ENCODE results near the gene MPPED1.

Gene MPPED1

GRCh38 chr22:43529934-43530333 lies 118.1 kb downstream of the MPPED1 start:
- no peak for DNase-seq

GRCh38 chr22:43530349-43531201 lies 118.8 kb downstream of the MPPED1 start:
- DNase-seq = no peak

GRCh38 chr22:43531651-43532050 lies 119.8 kb downstream of the MPPED1 start:
- DNase-seq = no peak

GRCh38 chr22:43532301-43533155 lies 120.7 kb downstream of the MPPED1 start:
- no peak for DNase-seq

- DNase-seq = no peak
Measured at GRCh38 chr22:43533156-43533530, 121.3 kb downstream of the MPPED1 start.

- no peak for DNase-seq
Measured at GRCh38 chr22:43533656-43534428, 122.0 kb downstream of the MPPED1 start.

- no peak for DNase-seq
Measured at GRCh38 chr22:43534916-43535315, 123.1 kb downstream of the MPPED1 start.

GRCh38 chr22:43535336-43535735 lies 123.5 kb downstream of the MPPED1 start:
- DNase-seq = no peak

- no peak for DNase-seq
Measured at GRCh38 chr22:43535741-43536140, 123.9 kb downstream of the MPPED1 start.

- no peak for DNase-seq
Measured at GRCh38 chr22:43537019-43537585, 125.3 kb downstream of the MPPED1 start.

- DNase-seq = no peak
Measured at GRCh38 chr22:43539572-43540528, 128.0 kb downstream of the MPPED1 start.

- no peak for DNase-seq
Measured at GRCh38 chr22:43540529-43540923, 128.7 kb downstream of the MPPED1 start.

GRCh38 chr22:43541022-43541421 lies 129.2 kb downstream of the MPPED1 start:
- no peak for DNase-seq

- DNase-seq = no peak
Measured at GRCh38 chr22:43541462-43542407, 129.9 kb downstream of the MPPED1 start.

GRCh38 chr22:43542681-43543521 lies 131.1 kb downstream of the MPPED1 start:
- no peak for DNase-seq

- no peak for DNase-seq
Measured at GRCh38 chr22:43543522-43544288, 131.9 kb downstream of the MPPED1 start.

GRCh38 chr22:43544289-43544673 lies 132.5 kb downstream of the MPPED1 start:
- no peak for DNase-seq

- no peak for DNase-seq
Measured at GRCh38 chr22:43546186-43546585, 134.4 kb downstream of the MPPED1 start.
